GM11168 (cell line): ENCODE data around the gene ZDHHC22.

ENCODE experiments used
- in situ Hi-C: fragments of 300-500 bp; cut with MboI; formaldehyde crosslinking; loops from one replicate; pipeline ENCODE4 v1.12.0; 2022; ENCODE audit warnings: low sequenced_read_pairs; ENCODE audit not compliant: unreplicated experiment

Gene ZDHHC22

DNA sequence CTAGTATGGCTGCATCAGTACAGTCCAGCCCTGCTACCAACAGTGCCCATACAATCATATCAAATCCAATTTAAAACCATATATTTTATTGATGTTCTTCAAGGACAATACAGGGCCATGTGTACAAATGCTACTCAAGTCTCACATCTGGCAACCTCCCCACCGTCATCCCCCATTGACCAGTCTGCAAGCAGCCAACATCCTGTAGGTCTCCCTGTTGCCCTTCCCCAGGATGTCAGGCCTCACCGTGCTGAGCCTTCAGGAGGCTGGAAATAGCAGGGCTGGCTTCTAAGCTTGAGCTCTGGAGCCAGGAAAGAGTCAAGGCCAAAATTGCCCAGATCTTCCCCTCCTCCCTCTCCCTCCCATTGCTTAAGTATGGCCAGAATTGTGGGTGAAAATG, 10.4 kb downstream of the ZDHHC22 start:
- in situ Hi-C loops, result no loop called here

DNA sequence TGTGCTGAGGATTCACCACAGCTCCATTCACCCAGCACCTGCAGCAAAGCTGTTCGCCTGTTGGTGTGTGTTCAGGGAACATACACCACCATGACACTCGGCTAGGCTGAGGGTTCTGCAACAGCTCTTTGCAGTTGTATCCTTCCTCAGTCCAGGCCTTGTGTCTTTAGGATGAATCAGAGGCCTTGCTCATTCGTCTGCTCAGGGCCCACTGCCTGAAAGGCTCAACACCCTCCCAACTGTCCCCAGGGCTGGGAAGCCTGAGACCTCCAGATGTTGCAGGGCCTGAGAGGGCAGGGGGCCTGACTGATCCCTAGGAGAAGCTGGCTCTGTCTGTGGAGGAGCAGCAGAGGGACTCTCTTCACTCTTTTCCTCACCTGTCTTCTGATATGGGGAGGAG, 11.2 kb downstream of the ZDHHC22 start:
- in situ Hi-C loops, result no loop called here

DNA sequence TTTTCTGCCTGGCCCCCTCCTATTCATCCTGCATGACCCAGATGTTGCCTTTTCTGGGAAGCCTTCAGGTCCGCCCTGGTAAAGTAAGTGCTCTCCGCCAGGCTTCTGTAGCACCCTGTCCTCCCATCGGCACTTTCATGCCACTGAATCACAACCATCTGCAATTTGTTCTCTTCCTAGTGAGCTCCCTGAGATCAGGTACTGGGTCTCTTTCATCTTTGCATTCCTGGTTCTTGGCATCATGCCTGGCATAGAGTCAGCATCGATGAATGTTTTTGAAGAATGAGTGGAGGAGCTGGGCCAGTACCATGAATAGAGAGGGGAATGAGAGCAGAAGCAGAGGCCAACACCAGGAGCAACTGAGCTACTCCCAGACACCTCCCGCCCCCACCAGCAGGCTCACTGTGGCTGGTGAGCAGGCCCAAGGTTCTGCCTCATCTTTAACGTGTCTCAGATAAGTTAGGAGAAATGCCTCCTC, 13.1 kb downstream of the ZDHHC22 start:
- in situ Hi-C loops, result no loop called here

DNA sequence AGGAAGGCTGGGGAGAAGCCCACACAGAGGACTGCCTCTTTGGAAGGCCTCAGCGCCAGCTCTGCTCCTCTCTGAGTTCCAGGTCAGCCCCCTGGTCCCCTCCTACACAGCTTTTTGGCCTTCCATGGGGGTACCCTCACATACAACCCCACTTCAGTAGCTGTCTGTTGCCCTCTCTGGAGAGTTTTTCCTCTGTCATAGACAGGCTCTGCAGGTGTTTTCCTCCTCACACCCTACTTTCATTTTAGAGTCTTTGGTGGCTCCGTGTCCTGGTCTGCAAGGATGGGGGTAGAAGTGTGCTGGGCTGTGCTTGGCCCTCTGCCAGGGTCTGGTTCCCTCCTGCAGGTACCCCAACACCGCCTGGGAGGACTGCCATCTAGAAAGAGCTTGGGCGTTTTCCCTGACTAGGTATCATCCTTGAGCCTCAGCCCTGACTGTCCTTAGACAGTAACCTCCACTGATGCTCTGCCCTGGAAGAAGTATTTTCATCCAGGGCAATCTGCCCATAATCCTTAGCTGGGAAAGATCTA, 15.1 kb downstream of the ZDHHC22 start:
- in situ Hi-C loops, result no loop called here

- in situ Hi-C loops, result no loop called here
Measured at GRCh38 chr14:77125823-77126325, 15.7 kb downstream of the ZDHHC22 start.

- in situ Hi-C loops, result no loop called here
Measured at GRCh38 chr14:77125281-77125801, 16.2 kb downstream of the ZDHHC22 start.

GRCh38 chr14:77124345-77125280, 17.0 kb downstream of the ZDHHC22 start:
- in situ Hi-C loops, result no loop called here

DNA sequence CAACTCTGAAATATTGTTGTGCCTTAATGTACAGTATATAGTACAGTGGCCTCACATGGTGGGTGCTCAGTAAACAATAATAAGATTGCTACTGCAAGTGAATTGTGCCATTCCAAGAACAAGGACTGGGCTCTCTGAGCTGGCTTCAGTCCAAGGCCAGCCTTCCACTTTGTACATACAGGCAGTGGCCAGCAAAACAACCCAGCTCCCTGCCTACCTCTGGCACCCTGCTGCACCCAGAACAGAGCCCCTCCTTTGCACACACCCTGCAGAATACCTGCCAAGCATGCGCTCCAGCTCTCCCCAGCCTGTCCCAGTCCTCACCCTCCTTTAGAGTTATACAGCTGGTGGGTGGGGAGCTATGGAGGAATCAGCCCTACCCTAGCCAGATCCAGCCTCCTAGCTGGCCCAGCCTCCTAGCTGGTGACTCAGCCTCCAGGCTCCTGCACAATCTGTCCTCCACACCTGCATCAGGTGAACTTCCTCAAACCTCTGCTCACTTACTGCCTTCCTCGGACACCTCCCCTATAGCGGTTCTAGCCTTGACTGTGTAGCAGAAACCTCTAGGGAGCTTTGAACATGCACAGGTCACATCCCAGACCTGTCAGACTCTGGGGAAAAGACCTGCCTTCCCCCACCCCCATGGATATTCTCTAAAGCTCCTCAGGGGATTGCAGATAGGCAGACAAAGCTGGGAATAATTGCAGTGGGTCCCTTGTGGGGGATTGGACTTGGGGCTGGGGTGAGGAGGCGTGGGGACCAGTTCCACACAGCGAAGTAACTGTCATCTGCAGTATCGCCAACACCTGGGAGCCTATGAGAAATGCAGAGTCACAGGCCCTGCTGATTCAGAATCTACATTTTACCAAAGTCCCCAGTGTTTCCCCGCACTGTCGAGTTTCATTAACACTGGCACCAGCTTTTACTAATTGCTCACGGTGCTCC, 17.9 kb downstream of the ZDHHC22 start:
- in situ Hi-C loops, result no loop called here

DNA sequence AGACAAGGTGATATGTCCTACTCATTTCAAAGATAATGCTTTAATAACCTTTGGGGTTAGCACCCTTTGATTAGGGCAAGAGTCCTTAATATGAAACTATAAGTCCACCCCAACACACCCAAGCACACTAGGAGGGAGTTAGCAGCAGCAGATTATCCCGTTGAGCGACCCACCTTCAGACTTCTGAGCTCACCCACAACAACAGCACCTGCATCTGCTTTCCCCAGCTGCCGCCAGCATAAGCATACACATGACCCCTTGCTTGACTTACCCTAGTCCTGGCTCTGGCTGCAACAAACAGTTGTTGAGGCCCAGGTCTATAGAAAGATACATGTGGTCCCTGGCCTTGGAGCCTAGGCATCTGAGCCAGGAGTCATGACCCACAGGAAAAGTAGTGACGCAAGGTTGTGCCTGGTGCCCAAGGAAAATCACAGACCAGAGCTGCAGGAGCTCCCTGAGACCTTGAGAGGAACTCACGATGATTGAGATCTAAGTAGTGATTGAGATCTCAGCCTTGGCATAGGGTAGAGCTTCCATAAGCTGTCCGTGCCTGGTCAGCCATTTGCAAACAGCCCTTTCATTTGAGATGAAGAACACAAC, 19.0 kb downstream of the ZDHHC22 start:
- in situ Hi-C loops, result no loop called here

DNA sequence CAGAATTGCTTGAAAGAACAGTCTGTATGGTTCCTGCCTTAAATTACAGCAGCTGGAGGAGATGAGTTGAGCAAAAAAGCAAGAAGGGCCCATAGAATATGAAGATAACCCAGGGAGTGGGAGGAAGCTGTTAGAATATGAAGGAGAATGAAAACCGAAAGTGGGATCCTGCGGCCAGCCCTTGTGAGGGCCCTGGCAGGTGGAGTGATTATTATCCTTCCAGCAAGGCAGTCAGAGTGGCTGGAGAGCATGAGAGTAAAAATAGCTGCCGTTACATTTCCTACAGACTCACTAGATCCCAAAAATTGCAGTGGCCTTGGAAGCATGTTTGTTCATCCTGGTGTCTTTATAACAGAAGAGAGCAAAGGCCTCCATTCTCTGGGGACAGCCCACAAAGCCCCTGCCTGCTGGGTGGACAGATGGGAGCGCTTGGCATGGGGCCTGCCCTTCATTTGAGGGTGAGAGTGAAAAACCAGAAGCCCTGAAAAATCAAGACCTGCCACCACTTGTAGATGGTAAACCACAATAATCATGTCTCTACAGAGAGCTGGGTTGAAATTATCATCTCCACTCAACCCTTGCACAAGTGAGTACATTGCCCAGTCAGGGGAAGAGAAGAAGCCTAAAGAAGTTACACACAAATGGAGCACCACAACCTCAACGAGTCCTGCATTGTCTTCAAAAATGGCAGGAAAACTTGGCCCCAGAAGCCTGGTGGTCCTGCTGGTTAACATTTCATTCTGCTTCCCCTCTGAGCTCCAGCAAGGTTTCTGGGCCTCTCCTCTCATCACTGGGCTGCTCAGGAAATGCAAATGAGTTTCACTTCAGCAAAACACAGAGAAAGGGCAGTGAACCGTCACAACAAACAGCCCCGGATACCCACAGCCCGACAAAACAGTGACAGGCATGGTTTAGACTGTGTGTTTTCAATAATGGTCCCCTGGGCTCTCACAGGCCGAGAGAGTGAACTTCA, 20.5 kb downstream of the ZDHHC22 start:
- in situ Hi-C loops, result no loop called here

GRCh38 chr14:77119851-77120250, 21.7 kb downstream of the ZDHHC22 start:
- in situ Hi-C loops, result no loop called here

- in situ Hi-C loops, result no loop called here
Measured at GRCh38 chr14:77116172-77116817, 25.3 kb downstream of the ZDHHC22 start.

DNA sequence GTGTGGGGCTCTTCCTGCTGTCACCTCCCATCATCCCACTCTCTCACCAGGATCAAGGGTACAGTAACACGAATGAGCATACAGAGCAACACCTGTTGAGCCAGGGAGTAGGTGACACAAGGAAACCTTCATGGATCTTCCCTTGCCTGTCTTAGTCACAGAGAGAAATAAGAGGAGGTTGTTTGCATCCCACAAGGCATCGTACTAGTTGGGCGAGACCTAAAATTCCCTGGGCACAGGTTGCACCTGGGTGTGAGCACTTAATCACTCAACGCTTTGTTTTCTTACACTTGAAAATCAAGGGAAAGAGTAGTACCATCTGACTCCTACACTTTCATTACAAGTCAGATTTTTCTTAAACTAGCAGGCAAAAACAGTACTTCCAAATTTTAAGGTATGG, 27.0 kb downstream of the ZDHHC22 start:
- in situ Hi-C loops, result no loop called here

DNA sequence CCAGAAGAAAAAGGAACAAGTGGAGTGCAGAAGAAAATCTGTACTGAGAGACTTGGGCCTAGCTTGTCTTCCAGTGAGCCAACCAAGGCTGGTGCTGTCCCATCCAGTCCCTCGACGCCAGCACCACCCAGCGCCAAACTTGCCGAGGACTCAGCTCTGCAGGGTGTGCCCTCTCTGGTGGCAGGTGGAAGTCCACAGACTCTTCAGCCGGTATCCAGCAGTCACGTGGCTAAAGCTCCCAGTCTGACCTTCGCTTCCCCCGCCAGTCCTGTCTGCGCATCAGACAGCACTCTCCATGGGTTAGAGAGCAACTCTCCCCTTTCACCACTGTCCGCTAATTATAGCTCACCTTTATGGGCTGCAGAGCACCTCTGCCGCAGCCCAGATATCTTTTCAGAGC, 27.9 kb downstream of the ZDHHC22 start:
- in situ Hi-C loops, result no loop called here

DNA sequence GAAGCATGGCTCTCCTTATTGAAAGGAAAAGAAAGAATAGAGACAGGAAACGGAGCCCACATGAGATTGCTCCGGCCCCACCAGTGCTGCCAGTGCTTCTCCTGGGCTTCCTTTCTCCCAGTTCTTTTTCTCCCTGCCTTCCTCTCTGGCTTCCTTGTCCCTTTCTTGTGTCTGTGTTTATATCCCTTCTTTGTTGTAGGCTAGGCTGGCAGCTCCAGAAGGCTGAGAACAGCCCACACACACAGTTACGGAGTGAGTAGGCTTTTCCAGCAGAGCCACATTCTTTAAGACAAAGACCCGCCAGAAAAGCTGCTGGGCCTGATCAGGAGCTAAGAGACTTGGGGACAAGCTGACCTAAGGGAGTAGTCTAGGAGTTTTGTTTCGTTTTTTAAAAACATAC, 30.6 kb downstream of the ZDHHC22 start:
- in situ Hi-C loops, result no loop called here

DNA sequence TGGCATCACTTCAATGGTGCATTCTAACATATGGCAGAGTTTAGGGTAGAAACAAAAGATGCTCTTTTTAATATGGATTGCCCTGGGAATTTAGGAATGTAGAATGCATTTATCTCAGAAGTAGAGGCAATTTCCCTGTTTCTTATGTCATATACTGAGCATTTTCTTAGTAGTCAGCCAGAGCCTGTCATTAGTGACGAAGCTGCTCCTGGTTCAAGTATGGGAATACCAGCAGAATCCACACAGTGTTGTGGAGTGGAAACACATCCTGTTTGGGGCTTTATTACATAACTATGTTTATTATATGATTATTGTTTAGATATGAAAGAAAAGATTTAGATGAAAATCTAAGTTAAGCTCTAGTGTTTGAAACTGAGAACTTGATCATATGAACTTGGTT, 31.3 kb downstream of the ZDHHC22 start:
- in situ Hi-C loops, result no loop called here

- in situ Hi-C loops, result no loop called here
Measured at GRCh38 chr14:77109656-77110055, 31.9 kb downstream of the ZDHHC22 start.

GRCh38 chr14:77108753-77109152, 32.8 kb downstream of the ZDHHC22 start:
- in situ Hi-C loops, result no loop called here
